Effector memory CD4-positive, alpha-beta T cell (primary cell): ENCODE results near the gene RGS2.

ENCODE experiments used
- DNase-seq, 3 donors: peaks; one replicate each; pipeline ENCODE4 v3.0.0-alpha.2; 2020
- H3K27ac ChIP-seq: 2 replicates; pipeline ENCODE4 v1.7.0; 2013; ENCODE audit warnings: mild to moderate bottlenecking, low read length, moderate library complexity; ENCODE audit not compliant: insufficient read depth, poor library complexity, severe bottlenecking
- H3K27me3 ChIP-seq: replicated peaks from 2 replicates; pipeline ENCODE4 v1.7.0; 2013; ENCODE audit warnings: mild to moderate bottlenecking, low read length; ENCODE audit not compliant: insufficient read depth, control insufficient read depth, poor library complexity, severe bottlenecking
- H3K36me3 ChIP-seq: 2 replicates; pipeline ENCODE4 v1.7.0; 2013; ENCODE audit warnings: mild to moderate bottlenecking, low read length, moderate library complexity; ENCODE audit not compliant: control insufficient read depth, insufficient read depth
- H3K4me1 ChIP-seq: 2 replicates; pipeline ENCODE4 v1.7.0; 2013; ENCODE audit warnings: low read length, mild to moderate bottlenecking; ENCODE audit not compliant: control insufficient read depth, insufficient read depth, poor library complexity, severe bottlenecking
- H3K4me3 ChIP-seq: 2 replicates; pipeline ENCODE4 v1.7.0; 2013; ENCODE audit warnings: low read length, low read depth, mild to moderate bottlenecking; ENCODE audit not compliant: insufficient read depth, poor library complexity, severe bottlenecking
- H3K9me3 ChIP-seq: 2 replicates; pipeline ENCODE4 v1.7.0; 2013; ENCODE audit warnings: mild to moderate bottlenecking, low read length, moderate library complexity; ENCODE audit not compliant: control insufficient read depth

The RGS2 gene

DNA sequence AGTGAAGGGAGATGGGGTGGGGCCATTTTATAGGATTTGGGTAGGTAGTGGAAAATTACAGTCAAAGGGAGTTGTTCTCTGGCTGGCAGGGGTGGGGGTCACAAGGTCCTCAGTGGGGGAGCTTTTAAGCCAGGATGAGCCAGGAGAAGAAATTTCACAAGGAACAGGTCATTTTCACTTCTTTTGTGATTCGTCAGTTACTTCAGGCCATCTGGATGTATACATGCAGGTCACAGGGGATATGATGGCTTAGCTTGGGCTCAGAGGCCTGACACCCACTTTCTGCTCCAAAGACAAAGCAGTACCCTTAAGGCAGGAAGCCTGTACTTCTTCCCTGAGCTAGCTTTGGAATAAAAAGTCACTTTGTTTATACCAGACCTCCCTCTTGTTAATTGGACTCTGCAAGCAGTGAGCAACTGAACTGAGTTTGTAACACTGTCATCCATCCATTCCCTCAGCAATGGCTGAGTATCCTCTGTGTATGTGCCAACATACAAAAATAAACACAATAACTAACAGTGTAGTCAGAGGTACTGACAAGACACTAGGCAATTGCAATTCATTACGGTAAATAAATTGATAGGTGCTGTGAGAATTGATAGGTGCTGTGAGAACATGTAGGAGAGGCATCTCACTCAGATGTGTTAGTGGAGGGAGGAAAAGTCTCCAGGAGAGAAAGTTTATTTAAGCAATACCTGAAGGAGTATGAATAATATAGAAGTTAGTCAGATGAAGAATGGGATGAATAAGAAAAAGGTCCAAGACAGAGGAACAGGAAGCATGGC is 14.7 kb upstream of the RGS2 start:
- no peaks in the 10 kb centered on the region for H3K4me1 ChIP-seq
- H3K27ac ChIP-seq = no peak overlapping the region
- H3K36me3 ChIP-seq = no peaks in the 10 kb centered on the region
- no peak for DNase-seq
- no peaks in the 10 kb centered on the region for H3K27me3 ChIP-seq
- no peak overlapping the region for H3K4me3 ChIP-seq
- no peaks in the 10 kb centered on the region for H3K9me3 ChIP-seq

DNA sequence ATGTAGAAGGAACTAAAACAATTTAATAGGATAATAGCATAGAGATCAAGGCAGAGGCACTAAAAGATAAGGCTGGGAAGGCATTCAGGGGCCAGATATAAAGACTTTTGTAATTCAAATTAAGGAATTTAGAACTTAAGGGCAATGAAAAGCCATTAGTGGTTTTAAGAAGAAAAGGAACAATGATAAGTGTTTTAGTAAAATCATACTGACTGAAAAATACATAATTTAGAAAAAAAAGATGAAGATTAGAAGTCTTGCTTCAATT is 14.1 kb upstream of the RGS2 start:
- Histone ChIP-seq H3K4me1 (no peaks in the 10 kb centered on the region), H3K27me3 (no peaks in the 10 kb centered on the region), H3K4me3 (no peak overlapping the region), H3K27ac (no peak overlapping the region), H3K36me3 (no peaks in the 10 kb centered on the region), H3K9me3 (no peaks in the 10 kb centered on the region)
- DNase-seq = no peak

DNA sequence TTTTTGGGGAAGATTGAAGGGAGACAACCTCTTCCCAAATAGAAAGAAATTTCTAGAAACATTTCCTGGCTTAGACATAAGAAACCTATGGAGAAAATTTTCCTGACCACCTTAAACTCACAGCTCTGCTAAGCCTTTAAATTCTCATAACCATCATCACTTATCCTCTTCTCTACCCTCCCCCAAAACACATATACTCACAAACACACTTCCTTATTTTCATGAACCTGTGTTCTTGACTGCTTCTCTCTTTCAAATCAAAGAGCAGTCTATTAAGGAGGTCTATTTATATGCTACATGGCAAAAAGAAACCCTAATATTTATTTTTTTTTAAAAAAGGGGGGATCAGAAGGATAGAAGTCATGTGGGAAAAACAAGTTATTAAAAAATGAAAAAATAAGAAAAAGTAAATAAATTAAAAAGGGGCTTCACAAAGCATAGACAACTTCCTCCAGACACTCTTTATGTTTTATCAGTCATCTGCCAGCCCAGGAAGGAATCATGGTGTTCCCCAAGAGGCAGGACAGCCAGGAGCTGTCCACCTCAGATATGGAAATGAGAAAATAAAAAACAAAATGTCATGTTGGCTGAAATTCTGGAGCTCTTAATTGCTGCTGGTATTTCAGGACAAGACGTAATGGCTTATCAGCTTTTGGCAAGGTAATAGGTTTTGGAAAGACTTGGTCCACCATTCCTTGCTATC is 12.8 kb upstream of the RGS2 start:
- no peaks in the 10 kb centered on the region for H3K36me3 ChIP-seq
- no peak overlapping the region for H3K4me3 ChIP-seq
- DNase-seq = no peak
- no peaks in the 10 kb centered on the region for H3K9me3 ChIP-seq
- no peaks in the 10 kb centered on the region for H3K27me3 ChIP-seq
- H3K27ac ChIP-seq = no peak overlapping the region
- H3K4me1 ChIP-seq = no peaks in the 10 kb centered on the region

DNA sequence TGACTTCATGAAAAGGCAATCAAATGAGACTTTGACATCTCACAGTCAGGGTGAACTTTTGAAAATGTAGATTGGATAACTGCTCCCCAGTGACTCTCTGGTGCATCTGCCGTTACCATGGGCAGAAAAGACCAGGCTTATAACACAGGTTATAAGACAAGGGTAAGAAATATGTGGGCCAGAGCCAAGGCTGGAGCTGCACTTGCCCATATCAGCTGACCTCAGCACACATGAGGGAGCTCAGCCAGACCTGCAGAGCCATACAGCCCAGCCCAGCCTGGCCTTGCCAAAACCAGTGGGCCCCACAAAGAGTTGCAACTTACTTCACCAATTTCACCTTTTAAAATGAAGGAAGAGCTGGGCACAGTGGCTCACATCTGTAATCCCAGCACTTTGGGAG is 11.7 kb upstream of the RGS2 start:
- Histone ChIP-seq H3K27ac (no peak overlapping the region), H3K36me3 (no peaks in the 10 kb centered on the region), H3K4me1 (no peaks in the 10 kb centered on the region), H3K9me3 (no peaks in the 10 kb centered on the region), H3K4me3 (no peak overlapping the region), H3K27me3 (no peaks in the 10 kb centered on the region)
- no peak for DNase-seq

DNA sequence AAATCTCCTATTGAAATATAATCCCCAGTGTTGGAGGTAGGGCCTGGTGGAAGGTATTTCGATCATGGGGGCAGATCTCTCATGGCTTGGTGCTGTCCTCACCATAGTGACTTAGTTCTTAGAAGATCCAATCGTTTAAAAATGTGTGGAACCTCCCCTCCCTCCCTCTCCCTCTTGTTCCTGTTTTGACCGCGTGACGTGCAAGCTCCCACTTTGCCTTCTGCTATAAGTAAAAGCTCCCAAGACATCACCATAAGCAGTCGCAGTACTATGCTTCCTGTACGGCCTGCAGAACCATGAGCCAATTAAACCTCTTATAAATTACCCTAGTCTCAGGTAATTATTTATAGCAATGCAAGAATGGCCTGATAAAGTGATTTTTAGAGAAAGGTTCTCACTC is 10.9 kb upstream of the RGS2 start:
- Histone ChIP-seq H3K27ac (no peak overlapping the region), H3K27me3 (no peaks in the 10 kb centered on the region), H3K4me3 (no peak overlapping the region), H3K4me1 (no peaks in the 10 kb centered on the region), H3K9me3 (no peaks in the 10 kb centered on the region), H3K36me3 (no peaks in the 10 kb centered on the region)
- no peak for DNase-seq

DNA sequence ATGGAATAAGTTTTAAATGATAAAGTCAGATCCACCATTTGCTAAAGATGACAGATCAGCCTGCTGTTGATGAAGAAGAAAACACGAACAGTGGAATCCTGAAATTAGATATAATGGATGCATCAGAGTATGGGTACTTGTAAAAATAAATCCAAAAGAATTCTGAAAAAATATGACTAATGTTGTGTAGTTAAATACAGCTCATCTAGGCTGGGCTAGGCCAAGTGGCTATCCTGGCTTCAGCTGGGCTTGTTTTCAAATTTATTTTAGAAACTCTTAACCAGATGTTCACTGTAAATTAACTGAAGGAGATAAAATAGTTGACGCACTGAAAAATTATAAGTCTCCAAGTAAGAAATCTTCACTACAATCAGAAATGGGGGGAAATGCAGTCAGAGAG is 7.4 kb upstream of the RGS2 start:
- no peaks in the 10 kb centered on the region for H3K36me3 ChIP-seq
- H3K9me3 ChIP-seq = no peaks in the 10 kb centered on the region

DNA sequence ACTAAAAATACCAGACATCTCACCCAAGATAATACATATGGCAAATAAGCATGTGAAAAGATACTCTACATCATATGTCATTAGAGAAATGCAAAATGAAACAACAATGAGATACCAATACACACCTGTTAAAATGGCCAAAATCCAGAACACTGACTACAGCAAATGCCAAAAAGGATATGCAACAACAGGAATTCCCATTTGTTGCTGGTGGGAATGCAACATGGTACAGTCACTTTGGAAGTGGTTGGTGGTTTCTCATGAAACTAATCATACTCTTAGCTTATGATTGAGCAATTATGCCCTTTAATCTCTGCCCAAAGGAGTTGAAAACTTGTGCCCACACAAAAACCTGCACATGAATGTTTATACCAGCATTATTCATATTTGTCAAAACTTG is 6.4 kb upstream of the RGS2 start:
- H3K27me3 ChIP-seq = no peaks in the 10 kb centered on the region
- no peak overlapping the region for H3K4me3 ChIP-seq
- DNase-seq = no peak
- H3K4me1 ChIP-seq = peaks cover 12% of the 10 kb centered on the region
- H3K36me3 ChIP-seq = no peaks in the 10 kb centered on the region
- no peak overlapping the region for H3K27ac ChIP-seq
- no peaks in the 10 kb centered on the region for H3K9me3 ChIP-seq

More for the DNA sequence above, 7.4 kb upstream of the RGS2 start:
- Histone ChIP-seq H3K4me1 (peaks cover 4% of the 10 kb centered on the region), H3K27ac (no peak overlapping the region), H3K4me3 (no peak overlapping the region), H3K27me3 (no peaks in the 10 kb centered on the region)
- DNase-seq = no peak

DNA sequence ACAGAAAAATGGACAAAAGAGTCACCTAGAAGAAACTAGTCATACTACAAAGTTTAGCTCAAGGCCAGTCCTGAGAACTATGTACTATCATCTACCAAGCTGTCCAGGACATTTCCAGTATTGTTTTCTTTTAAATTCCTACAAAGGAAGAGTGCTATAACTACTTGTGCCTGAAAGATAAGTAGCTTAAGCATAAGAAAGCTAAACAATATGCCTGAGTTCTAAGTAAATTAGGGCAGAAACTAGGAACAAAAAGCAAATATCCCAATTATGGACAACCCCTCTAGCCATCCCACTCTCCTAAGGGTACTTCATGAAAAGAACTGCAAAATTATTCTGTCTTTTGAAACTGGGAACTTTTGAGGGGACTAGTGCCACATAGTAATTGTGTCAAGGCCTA is 5.3 kb upstream of the RGS2 start:
- Histone ChIP-seq H3K9me3 (no peaks in the 10 kb centered on the region), H3K4me1 (peaks cover 17% of the 10 kb centered on the region), H3K36me3 (no peaks in the 10 kb centered on the region), H3K27me3 (no peaks in the 10 kb centered on the region), H3K27ac (no peak overlapping the region), H3K4me3 (no peak overlapping the region)
- DNase-seq = no peak

DNA sequence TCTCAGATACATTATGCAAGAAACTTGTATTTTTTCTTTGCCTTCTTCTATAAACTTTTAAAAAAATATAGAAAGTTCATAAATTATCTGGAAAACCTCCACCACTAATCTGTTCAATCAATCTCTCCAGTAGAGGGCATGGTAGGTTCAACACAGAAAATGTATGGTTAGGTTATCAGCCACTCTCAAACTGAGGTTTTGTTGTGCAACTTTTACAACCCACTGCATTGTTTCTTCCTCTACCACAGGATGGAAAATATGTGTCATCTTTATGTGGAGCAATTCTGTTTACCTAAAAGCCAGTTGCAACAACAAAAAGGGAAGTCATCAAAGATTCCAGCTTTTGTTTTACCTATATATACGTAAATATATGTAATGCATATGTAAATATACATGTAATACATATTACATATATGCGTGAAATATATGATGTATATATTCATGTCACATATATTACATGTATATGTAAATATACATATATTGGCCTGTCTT is 3.0 kb upstream of the RGS2 start:
- Histone ChIP-seq H3K4me3 (no peak overlapping the region), H3K9me3 (no peaks in the 10 kb centered on the region), H3K36me3 (no peaks in the 10 kb centered on the region), H3K27ac (peak overlapping the region; percentile 82), H3K27me3 (no peaks in the 10 kb centered on the region), H3K4me1 (peaks cover 17% of the 10 kb centered on the region)
- no peak for DNase-seq
